ENCODE measurements around the gene PTRHD1. TPM values are rescaled to one million over a fixed set of nuclear protein-coding genes. Genes with fewer than 3 reads are reported as not detected.

The PTRHD1 gene
- total RNA-seq, 4 donors from 2014 or later: 4.7 to 226 (median 22.8) TPM

GRCh38 chr2:24834733-24835395 is 41.7 kb upstream of the PTRHD1 start:
- Histone ChIP-seq H3K27ac (no peak overlapping the region), H3K9me3 (no peaks in the 10 kb centered on the region), H3K4me3 (no peak overlapping the region), H3K27me3 (no peaks in the 10 kb centered on the region), H3K4me1 (no peaks in the 10 kb centered on the region), H3K36me3 (no peaks in the 10 kb centered on the region)
- intact Hi-C loops (cut with DNase I; ENCODE audit: low total_unique reads): no loop called here
- TF ChIP-seq POLR2A (IDR thresholded peaks at IDR 0.05): no peak
- TF ChIP-seq, protein P1, sequence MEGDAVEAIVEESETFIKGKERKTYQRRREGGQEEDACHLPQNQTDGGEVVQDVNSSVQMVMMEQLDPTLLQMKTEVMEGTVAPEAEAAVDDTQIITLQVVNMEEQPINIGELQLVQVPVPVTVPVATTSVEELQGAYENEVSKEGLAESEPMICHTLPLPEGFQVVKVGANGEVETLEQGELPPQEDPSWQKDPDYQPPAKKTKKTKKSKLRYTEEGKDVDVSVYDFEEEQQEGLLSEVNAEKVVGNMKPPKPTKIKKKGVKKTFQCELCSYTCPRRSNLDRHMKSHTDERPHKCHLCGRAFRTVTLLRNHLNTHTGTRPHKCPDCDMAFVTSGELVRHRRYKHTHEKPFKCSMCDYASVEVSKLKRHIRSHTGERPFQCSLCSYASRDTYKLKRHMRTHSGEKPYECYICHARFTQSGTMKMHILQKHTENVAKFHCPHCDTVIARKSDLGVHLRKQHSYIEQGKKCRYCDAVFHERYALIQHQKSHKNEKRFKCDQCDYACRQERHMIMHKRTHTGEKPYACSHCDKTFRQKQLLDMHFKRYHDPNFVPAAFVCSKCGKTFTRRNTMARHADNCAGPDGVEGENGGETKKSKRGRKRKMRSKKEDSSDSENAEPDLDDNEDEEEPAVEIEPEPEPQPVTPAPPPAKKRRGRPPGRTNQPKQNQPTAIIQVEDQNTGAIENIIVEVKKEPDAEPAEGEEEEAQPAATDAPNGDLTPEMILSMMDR (IDR thresholded peaks at IDR 0.05): no peak
- no peak for DNase-seq

GRCh38 chr2:24833821-24834732 is 40.9 kb upstream of the PTRHD1 start:
- no peaks in the 10 kb centered on the region for H3K9me3 ChIP-seq
- H3K27me3 ChIP-seq: no peaks in the 10 kb centered on the region
- TF ChIP-seq, protein P1 (IDR thresholded peaks at IDR 0.05): no peak
- TF ChIP-seq POLR2A (IDR thresholded peaks at IDR 0.05): no peak
- H3K27ac ChIP-seq: no peak overlapping the region
- H3K4me3 ChIP-seq: no peak overlapping the region
- H3K36me3 ChIP-seq: no peaks in the 10 kb centered on the region
- intact Hi-C loops (cut with DNase I; ENCODE audit: low total_unique reads): no loop called here
- DNase-seq: no peak
- H3K4me1 ChIP-seq: no peaks in the 10 kb centered on the region

- TF ChIP-seq POLR2A (IDR thresholded peaks at IDR 0.05): no peak
- TF ChIP-seq, protein P1 (IDR thresholded peaks at IDR 0.05): no peak
- Histone ChIP-seq H3K4me1 (no peaks in the 10 kb centered on the region), H3K4me3 (no peak overlapping the region), H3K36me3 (no peaks in the 10 kb centered on the region), H3K9me3 (no peaks in the 10 kb centered on the region), H3K27me3 (no peaks in the 10 kb centered on the region), H3K27ac (no peak overlapping the region)
- intact Hi-C loops (cut with DNase I; ENCODE audit: low total_unique reads): no loop called here
- no peak for DNase-seq
Measured at GRCh38 chr2:24832931-24833701, 39.9 kb upstream of the PTRHD1 start.

DNA sequence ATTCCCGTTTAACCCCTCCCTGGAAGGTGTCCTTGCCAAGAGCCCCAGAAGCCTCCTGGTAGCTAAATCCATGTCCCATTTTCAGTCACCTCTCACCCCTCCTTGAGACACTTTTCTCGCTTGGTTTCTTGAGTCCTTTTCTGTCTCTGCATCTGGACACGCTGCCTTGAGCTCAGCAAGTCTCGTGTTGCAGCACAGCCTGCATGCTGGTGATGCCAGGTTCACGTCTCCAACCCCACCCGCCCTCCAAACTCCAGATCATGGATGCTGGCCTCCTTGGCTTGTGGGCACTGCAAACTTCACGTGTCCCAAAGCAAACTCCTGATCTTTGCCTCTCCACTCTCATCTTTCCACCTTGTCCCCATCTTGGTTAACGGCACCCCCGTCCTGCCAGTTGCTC is 39.3 kb upstream of the PTRHD1 start:
- Histone ChIP-seq H3K9me3 (no peaks in the 10 kb centered on the region), H3K4me3 (no peak overlapping the region), H3K27me3 (no peaks in the 10 kb centered on the region), H3K27ac (no peak overlapping the region), H3K36me3 (no peaks in the 10 kb centered on the region), H3K4me1 (no peaks in the 10 kb centered on the region)
- DNase-seq: no peak
- intact Hi-C loops (cut with DNase I; ENCODE audit: low total_unique reads): no loop called here
- TF ChIP-seq, protein P1 (IDR thresholded peaks at IDR 0.05): no peak
- TF ChIP-seq POLR2A (IDR thresholded peaks at IDR 0.05): no peak
